Activated CD4-positive, alpha-beta T cell treated with anti-CD3 and anti-CD28 coated beads, Interleukin-2, amount 50 U/mL, for 1 hour (primary cell): ENCODE results near the gene C1QL3.

Experiments used
- DNase-seq: peaks from one replicate; pipeline ENCODE4 v3.0.0-alpha.2; 2020

The C1QL3 gene

GRCh38 chr10:16521311-16522016 is at the start of gene C1QL3:
C1QL3 (minus strand) TSS chr10:16521879; CDS start chr10:16521065, 814 bp downstream.
- DNase-seq = peak; percentile 4

- DNase-seq = no peak
These were observed 49.1 kb upstream of the C1QL3 start for GRCh38 chr10:16570731-16571130.

DNA sequence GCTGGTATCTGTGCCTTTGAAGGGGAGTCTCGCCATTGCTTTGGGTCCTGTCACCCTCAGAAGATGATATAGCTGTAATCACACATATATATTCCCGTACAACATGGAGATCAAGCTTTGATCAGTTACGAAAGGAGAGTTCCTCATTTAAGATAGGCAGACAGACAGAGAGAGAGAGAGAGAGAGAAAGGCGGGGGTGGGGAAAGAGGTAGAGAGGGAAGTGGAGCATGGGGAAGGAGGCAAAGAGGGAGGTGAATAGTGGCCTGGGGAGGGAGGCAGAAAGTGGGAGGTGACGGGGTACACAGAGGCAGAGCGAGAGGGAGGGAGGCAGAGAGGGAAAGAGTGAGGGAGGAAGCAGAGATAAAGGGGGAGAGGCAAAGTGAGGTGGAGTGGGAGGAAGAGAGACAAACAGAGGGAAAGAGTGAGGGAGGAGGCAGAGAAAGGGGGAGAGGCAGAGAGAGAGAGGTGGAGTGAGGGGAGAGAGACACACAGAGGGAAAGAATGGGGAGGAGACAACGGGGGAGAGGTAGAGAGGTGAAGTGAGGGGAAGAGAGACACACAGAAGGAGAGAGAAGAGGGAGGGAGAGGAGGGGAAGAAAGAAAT is 44.6 kb upstream of the C1QL3 start:
- no peak for DNase-seq

DNA sequence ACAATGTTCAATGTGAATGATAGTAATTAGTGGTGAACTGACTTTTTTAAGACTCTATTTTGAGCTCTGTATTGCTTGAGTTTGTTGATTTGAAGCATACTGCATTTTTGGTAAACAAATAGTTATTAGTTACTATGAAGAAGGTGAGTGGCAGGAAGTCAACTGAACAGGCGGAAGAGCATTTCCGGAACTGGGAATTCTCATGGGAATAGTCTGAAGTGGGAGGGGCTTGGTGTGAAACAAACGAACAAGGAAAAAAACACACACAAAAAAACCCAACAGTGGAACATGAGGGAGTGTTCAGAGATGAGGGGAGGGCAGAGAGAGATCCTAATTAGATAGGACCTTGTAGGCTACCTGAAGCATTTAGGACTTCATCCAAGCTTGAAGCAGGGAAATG is 43.9 kb upstream of the C1QL3 start:
- DNase-seq = no peak

DNA sequence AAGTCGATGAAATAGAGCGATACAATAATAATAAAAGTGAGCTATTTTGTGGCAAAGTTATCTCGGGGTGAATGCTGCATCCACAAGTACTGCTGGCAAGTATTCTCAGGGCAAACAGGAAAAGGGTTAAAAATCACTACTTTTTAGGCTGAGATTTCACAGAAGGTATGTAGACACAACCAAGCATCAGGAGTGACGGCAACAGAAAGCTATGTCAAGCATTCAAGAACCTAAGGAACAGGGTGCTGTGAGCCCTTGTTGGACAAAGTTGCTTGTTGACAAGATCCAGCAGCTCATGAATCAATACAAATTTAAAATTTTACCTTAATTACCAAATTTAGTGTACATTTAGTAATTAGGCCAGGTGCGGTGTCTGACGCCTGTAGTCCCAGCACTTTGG is 41.2 kb upstream of the C1QL3 start:
- no peak for DNase-seq

- no peak for DNase-seq
These were observed 37.6 kb upstream of the C1QL3 start for GRCh38 chr10:16559236-16559773.

GRCh38 chr10:16547973-16548372 is 26.3 kb upstream of the C1QL3 start:
- DNase-seq = no peak

- no peak for DNase-seq
These were observed 23.5 kb upstream of the C1QL3 start for GRCh38 chr10:16545116-16545736.

DNA sequence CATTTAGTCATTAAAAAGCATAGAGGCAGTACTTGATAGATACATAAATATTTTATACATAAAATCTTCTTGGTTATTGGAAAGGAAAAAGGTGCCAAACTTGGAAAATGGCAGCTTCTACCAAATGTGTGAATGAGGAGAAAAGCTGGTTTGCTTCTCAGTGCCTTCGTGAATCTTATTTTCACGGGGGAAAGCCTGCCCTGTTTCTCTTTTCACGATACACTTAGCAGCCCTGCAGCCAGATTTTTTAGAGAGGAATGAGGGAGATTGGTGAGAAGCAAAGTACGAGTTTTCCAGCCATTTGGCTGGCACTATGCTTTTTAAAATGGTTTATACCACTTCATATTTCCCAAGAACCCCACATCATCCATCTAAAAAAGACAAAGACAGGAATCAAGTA is 22.9 kb upstream of the C1QL3 start:
- DNase-seq = no peak

GRCh38 chr10:16544099-16544498 is 22.4 kb upstream of the C1QL3 start:
- DNase-seq = no peak

DNA sequence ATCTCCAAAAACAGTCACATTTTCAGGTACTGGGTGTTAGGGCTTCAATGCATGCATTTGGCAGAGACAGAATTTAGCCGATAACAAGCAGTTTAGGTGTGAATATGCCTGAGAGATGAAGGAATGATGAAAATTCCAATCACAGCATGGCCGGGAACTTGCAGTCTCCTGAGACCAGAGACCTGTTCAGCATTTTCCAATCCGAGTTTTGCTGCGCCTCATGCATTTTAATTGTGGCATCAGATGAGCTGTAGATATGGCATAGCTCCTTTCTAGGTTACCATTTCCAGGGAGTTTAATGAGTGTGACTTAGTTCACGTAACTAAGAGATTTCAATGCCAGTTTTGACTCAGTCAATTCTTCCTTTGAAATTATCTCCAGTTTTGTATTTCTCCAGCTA is 14.5 kb upstream of the C1QL3 start:
- no peak for DNase-seq

- no peak for DNase-seq
These were observed 8.2 kb upstream of the C1QL3 start for GRCh38 chr10:16529853-16530252.

- no peak for DNase-seq
These were observed 5.8 kb upstream of the C1QL3 start for GRCh38 chr10:16527452-16527851.

DNA sequence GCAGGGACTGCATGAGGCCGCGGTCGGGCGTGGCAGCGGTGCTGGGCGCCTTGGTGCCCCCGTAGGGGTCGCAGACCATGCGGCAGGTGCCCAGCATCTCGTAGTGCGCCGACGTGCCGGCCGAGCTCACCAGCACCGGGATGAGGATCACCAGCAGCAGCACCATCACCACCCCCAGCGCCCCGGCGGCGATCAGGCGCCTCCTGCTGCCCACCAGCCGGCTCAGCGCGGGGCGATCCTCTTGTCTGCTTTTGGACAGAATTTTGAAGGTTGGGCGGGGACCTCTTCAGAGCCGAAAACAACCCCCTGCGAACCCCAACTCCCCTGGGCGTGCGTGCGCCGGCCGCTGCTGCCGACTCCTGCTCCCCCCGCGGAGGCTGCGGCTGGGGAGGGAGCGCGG is 779 bp downstream of the C1QL3 start:
- peak; percentile 1 for DNase-seq

- no peak for DNase-seq
These were observed 1.5 kb downstream of the C1QL3 start for GRCh38 chr10:16519908-16520861.

- no peak for DNase-seq
These were observed 2.3 kb downstream of the C1QL3 start for GRCh38 chr10:16519250-16519907.

GRCh38 chr10:16518822-16519221 is 2.9 kb downstream of the C1QL3 start:
- DNase-seq = no peak

DNA sequence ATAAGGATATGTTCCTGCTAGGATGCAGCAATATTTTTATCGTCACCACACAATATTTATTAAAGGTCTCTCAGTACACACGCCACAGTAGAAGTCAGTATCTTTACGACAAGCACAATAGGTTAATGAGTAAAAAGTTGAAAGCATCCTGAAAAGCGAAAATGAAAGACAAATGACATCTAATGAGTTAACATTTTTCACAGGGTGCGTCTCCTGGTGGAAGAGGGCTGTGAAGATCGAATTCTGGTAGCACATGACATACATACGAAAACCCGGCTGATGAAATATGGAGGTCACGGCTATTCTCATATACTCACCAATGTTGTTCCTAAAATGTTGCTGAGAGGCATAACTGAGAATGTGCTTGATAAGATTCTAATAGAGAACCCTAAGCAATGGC is 10.8 kb downstream of the C1QL3 start:
- no peak for DNase-seq

- no peak for DNase-seq
These were observed 11.7 kb downstream of the C1QL3 start for GRCh38 chr10:16509996-16510395.

DNA sequence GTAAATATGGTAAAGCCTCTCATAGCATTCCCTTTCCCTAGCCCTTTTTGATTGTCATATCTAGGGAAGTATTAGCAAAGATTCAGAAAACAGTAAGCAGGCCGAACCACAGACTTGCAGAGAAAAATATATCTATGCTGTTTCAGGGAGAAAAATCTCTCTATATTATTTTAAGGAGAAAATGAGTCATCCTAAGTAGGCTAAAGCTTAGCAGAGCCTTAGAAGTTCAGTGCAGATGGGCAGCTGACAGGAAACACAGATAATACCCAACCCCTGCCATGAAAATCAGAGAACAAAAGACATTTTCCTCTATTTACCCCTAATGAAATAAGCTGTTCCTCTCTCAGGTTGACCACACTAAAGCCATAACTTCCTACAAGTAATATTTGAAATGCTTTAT is 16.5 kb downstream of the C1QL3 start:
- no peak for DNase-seq

- DNase-seq = no peak
These were observed 23.8 kb downstream of the C1QL3 start for GRCh38 chr10:16497911-16498310.

DNA sequence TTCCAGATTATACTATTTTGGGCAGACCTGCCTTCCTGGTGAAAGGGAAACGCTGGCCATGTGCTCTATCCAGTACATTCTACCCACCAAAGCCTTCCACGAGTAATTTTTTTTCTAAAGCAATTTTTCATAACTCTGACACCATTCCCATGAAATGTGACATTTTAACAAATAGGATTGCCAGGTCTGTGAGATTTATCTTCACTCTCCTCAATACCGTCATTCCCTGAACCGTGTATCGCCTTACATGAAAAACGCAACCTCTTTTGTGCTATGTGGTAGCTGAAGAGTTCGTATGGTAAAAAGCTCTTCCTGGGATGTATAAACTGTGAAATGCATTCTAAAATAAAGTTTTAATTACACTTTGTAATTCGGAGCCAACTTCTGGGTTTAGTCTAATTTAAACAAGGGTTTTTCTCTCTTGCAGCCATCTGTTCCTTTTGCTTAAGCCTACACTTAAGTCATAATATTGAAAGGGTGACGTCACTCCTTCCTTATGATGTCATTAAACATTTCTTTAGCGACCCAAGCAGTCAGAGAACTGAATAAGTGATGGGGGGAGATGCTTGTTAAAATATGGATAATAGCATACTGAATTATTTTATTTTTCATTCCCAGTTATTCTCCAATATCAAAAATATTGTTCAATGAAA is 27.7 kb downstream of the C1QL3 start:
- no peak for DNase-seq
